ENCODE data around the gene OR2S2. TPM values are rescaled to one million over a fixed set of nuclear protein-coding genes. Genes with fewer than 3 reads are reported as not detected.

The OR2S2 gene, protein sequence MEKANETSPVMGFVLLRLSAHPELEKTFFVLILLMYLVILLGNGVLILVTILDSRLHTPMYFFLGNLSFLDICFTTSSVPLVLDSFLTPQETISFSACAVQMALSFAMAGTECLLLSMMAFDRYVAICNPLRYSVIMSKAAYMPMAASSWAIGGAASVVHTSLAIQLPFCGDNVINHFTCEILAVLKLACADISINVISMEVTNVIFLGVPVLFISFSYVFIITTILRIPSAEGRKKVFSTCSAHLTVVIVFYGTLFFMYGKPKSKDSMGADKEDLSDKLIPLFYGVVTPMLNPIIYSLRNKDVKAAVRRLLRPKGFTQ
- total RNA-seq (not detected), polyA plus RNA-seq (not detected)
- long read RNA-seq, donor 1 = 0 reads
- long read RNA-seq, donor 2 = 0 reads
- long read RNA-seq, donor 3 = 0 reads

DNA sequence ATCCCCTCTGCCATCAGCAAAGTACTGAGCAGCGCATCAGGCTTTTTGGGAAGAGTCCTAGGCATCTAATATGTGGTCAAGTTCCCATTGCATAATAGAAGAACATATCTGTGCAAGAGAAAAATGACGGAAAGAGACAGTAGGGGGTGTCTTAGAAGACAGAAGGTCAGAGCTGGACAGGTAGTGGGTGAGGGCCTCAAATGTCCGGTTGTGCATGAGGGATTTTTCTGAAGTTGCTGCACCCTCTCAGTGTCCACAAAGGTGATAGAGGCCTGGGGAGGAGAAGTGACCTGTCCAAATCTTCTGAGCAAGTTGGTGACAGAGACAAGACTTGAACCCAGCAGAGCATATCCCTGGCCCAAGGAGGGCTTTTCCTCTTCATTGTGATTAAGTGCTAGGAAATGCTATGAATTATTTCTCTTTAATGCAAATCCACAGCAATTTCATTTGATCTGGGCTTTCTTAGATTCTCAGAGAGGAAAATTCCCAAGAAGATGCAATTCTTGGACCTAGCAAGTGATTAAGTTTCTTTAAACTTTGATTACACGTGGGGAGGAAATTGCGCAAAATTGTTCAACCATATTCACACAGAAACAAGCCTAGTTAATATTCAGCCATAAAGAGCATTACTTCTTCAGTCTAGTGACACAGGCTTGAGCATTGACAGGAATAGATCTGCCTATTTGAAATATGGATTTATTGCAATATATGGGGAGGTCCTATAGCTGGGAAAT lies at the start of gene OR2S2:
Gene OR2S2 (minus strand): TSS at position 51 of the 734 bp plus-strand sequence. CDS start 56 bp downstream, outside the sequence.
- intact Hi-C loops (cut with DNase I) = loop anchor here in 9 of 10 donors (5.0 to 10.0 kb wide), 4 partner anchors 49 to 209 kb away; partner anchors contain the start of gene CCIN (in 5 of the 9)

DNA sequence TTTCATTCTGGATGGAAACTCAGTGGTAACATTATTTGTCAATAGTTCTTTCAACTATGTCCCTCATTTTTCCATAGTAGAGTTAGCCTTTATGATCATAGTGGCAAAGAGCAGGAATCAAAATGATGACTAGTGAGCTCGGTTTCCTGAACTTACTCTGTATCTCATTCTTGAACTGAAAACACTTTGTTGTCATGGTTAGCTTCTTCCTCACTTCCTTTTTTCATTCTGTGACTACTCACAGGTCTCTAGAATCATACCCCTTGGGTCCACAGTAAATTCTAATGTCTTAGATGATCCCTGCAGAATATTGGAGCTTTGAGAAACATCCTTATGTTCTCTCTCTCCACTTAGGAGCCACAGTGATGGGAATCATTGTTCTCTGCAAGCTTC lies 49.4 kb upstream of the OR2S2 start:
- DNase-seq = no peak
- 73 to 85% methylated on average over 1 of the region's 1 CpG for WGBS, 2 donors
- Histone ChIP-seq H3K36me3 (no peaks in the 10 kb centered on the region), H3K4me1 (peaks cover 0 to 6% (median 0%) of the 10 kb centered on the region in 9 donors), H3K27ac (no peak overlapping the region), H3K27me3 (peaks cover 0 to 6% (median 0%) of the 10 kb centered on the region in 7 donors), H3K9me3 (peaks cover 0 to 14% (median 5%) of the 10 kb centered on the region in 11 donors), H3K4me3 (no peak overlapping the region)
- no peak for ATAC-seq
- intact Hi-C loops (cut with DNase I) = loop anchor here in 1 of 10 donors (5.0 kb wide), 1 partner anchor 50 kb away; the partner anchor contains the start of gene OR2S2
- no peak for TF ChIP-seq CTCF (IDR thresholded peaks at IDR 0.05)

More for the DNA sequence above, at the start of gene OR2S2:
- WGBS, 2 donors = 86 to 93% methylated on average over 5 of the region's 5 CpGs
- DNase-seq = no peak
- Histone ChIP-seq H3K27me3 (peaks cover 0 to 5% (median 0%) of the 10 kb centered on the region in 7 donors), H3K27ac (no peak within 1 kb of the TSS), H3K4me1 (peaks cover 0 to 19% (median 0%) of the 10 kb centered on the region in 9 donors), H3K9me3 (no peaks in the 10 kb centered on the region), H3K4me3 (no peak within 1 kb of the TSS), H3K36me3 (no peaks in the 10 kb centered on the region)
- TF ChIP-seq CTCF (IDR thresholded peaks at IDR 0.05) = no peak
- ATAC-seq = no peak

DNA sequence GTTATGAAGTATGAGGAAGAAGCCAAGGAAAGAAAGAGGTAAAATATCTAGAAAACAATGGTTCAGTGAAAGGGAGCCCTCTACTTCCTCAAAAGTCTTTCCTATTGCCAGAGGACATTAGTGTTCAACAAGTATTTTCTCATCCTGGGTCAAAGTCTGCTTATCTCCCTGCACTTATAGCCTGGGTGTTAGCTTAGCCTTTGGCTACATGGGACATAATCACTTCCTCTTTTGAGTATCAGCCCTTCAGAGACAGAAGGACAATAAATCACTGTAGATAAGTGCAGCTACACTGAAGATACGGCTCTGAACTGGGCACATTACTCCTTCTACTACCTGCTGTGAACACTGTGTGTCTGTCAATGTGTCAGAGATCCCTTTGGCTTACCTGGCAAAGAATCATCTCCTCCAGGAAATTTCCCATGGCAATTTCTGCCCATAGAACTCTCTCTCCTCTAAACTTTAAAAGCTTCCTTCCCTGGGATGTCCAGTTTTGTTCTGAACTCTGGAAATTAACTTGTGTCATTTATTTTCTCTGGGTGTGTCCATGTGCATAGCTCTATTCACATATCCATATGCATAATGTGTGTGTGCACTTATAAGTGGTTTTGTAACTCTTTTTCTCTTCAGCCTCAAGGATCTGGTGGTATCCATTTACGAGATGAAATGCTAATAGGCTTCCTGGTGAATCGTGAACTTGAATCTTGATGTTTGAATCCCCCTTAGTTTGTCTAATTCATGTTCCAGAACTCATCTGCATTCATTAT lies 48.8 kb upstream of the OR2S2 start:
- Histone ChIP-seq H3K27ac (no peak overlapping the region), H3K4me1 (peaks cover 0 to 6% (median 0%) of the 10 kb centered on the region in 9 donors), H3K9me3 (peaks cover 0 to 14% (median 5%) of the 10 kb centered on the region in 11 donors), H3K27me3 (peaks cover 0 to 6% (median 0%) of the 10 kb centered on the region in 7 donors), H3K4me3 (no peak overlapping the region), H3K36me3 (no peaks in the 10 kb centered on the region)
- DNase-seq (no peak), ATAC-seq (no peak)
- WGBS, 2 donors = 79 to 88% methylated on average over 3 of the region's 3 CpGs
- intact Hi-C loops (cut with DNase I) = loop anchor here in 1 of 10 donors (5.0 kb wide), 1 partner anchor 49 kb away; the partner anchor contains the start of gene OR2S2
- TF ChIP-seq CTCF (IDR thresholded peaks at IDR 0.05) = no peak

Data from heart right ventricle (tissue), 16 donors.